K562 (cell line): ENCODE results near the gene ALG14. TPM values are rescaled to one million over a fixed set of nuclear protein-coding genes. Genes with fewer than 3 reads are reported as not detected.

Experiments
- ATAC-seq: fragments of 200-7000 bp; cut with Tn5 transposase; 3 replicates; pipeline ENCODE4 v1.9.1; 2020; ENCODE audit warnings: moderate library complexity
- BruUV-seq: library from RNA; stranded (reverse); fragments of 400-500 nt; replicated peaks from 2 replicates; lab custom pipeline; 2021; lab: Mats Ljungman, UMichigan
- CTCF ChIA-PET: fragments of 300-600 bp; formaldehyde crosslinking; extraction: SDS; loops from one replicate; lab custom pipeline; 2021; ENCODE audit warnings: low intra/inter-chr PET ratio; lab: Yijun Ruan, JAX
- POLR2A ChIA-PET: fragments of 300-600, 350-650 bp; sonication (Branson Sonifier 250); formaldehyde crosslinking; extraction: SDS; loops from one replicate; lab custom pipeline; 2021; ENCODE audit warnings: antibody characterized with exemption, inconsistent platforms; lab: Yijun Ruan, JAX
- DNase-seq, 4 experiments: peaks; one replicate each; pipeline versions ENCODE4 v3.0.0 to v3.0.0-alpha.2; 2011 to 2018; ENCODE audit warnings: low spot score in 3 of 4, mixed read lengths in 3 of 4; ENCODE audit errors: extremely low read depth in 1 of 4
- FAIRE-seq: peaks from 2 replicates; lab custom pipeline; 2011; peaks lifted over from hg19 to GRCh38; lab: Jason Lieb, UNC
- H2AFZ ChIP-seq: 2 replicates; pipeline ENCODE4 v1.6.0; 2011; ENCODE audit warnings: low read depth, low read length, control low read depth, inconsistent platforms
- H3K27ac ChIP-seq: fragments of 200-600 bp; 3 replicates; pipeline ENCODE4 v1.8.0; 2011; ENCODE audit warnings: low read depth, mild to moderate bottlenecking, control low read depth, inconsistent platforms, low read length, moderate library complexity, mixed read lengths; ENCODE audit errors: extremely low read depth
- H3K27me3 ChIP-seq, 2 experiments: fragments of 300-600 bp in 1 of 2; 2 replicates in 1 of 2; 3 replicates in 1 of 2; pipeline versions ENCODE4 v1.6.0 to v1.8.0; 2011; ENCODE audit warnings: inconsistent platforms in 2 of 2, low read length in 2 of 2, mild to moderate bottlenecking in 1 of 2, mixed read lengths in 1 of 2, moderate library complexity in 1 of 2; ENCODE audit not compliant: control insufficient read depth in 2 of 2, insufficient read depth in 2 of 2
- H3K36me3 ChIP-seq: fragments of 300-600 bp; 3 replicates; pipeline ENCODE4 v1.8.0; 2011; ENCODE audit warnings: mild to moderate bottlenecking, low read length, inconsistent platforms; ENCODE audit not compliant: control insufficient read depth, insufficient read depth
- H3K4me1 ChIP-seq, 2 experiments: fragments of 200-600 bp in 1 of 2; replicated peaks in 1 of 2; 2 replicates in 1 of 2; 3 replicates in 1 of 2; pipeline versions ENCODE4 v1.5.1 to v1.8.0; 2011; ENCODE audit warnings: inconsistent platforms in 2 of 2, low read length in 2 of 2, mild to moderate bottlenecking in 1 of 2, mixed read lengths in 1 of 2, moderate library complexity in 1 of 2; ENCODE audit not compliant: control insufficient read depth in 2 of 2, insufficient read depth in 2 of 2
- H3K4me2 ChIP-seq: 2 replicates; pipeline ENCODE4 v1.6.1; 2011; ENCODE audit warnings: low read length, control low read depth, inconsistent platforms, mixed read lengths; ENCODE audit not compliant: insufficient read depth
- H3K4me3 ChIP-seq: fragments of 200-600 bp; sonication (generic), shearing (Covaris generic); 2 replicates; pipeline ENCODE4 v1.5.1; 2016; ENCODE audit warnings: control low read depth, inconsistent platforms
- H3K79me2 ChIP-seq: fragments of 200-600 bp; 3 replicates; pipeline ENCODE4 v1.8.0; 2011; ENCODE audit warnings: low read length, inconsistent platforms; ENCODE audit not compliant: control insufficient read depth, insufficient read depth
- H3K9ac ChIP-seq, 2 experiments: 2 replicates each; pipeline versions ENCODE4 v1.6.0 to v1.6.1; 2011; ENCODE audit warnings: low read depth in 2 of 2, low read length in 2 of 2, control low read depth in 1 of 2, inconsistent platforms in 1 of 2, mild to moderate bottlenecking in 1 of 2, mixed read lengths in 1 of 2; ENCODE audit not compliant: insufficient read depth in 1 of 2
- H3K9me1 ChIP-seq: one replicate; pipeline ENCODE4 v1.6.0; 2011; ENCODE audit warnings: inconsistent platforms, mild to moderate bottlenecking, low read length, moderate library complexity; ENCODE audit not compliant: control insufficient read depth, insufficient read depth
- H3K9me3 ChIP-seq: replicated peaks from 2 replicates; pipeline ENCODE4 v1.5.1; 2011; ENCODE audit warnings: low read depth, low read length, inconsistent platforms; ENCODE audit not compliant: control insufficient read depth, insufficient read depth
- H4K20me1 ChIP-seq: replicated peaks from 2 replicates; pipeline ENCODE4 v1.6.1; 2011; ENCODE audit warnings: low read length, inconsistent platforms, mixed read lengths; ENCODE audit not compliant: control insufficient read depth, insufficient read depth
- ARHGAP35 ChIP-seq: fragments of 450-650 bp; IDR thresholded peaks from 2 replicates; pipeline ENCODE4 v1.6.1; 2018; ENCODE audit not compliant: partially characterized antibody
- BDP1 ChIP-seq: IDR thresholded peaks from 3 replicates; pipeline ENCODE4 v1.6.1; 2011; ENCODE audit not compliant: insufficient read length, insufficient read depth
- BRF1 ChIP-seq: IDR thresholded peaks from 3 replicates; pipeline ENCODE4 v1.6.1; 2011; ENCODE audit warnings: borderline replicate concordance, mild to moderate bottlenecking; ENCODE audit not compliant: insufficient read length; ENCODE audit errors: extremely low read depth
- FOS ChIP-seq: IDR thresholded peaks from 3 replicates; pipeline ENCODE4 v1.6.1; 2011; ENCODE audit not compliant: insufficient read length; ENCODE audit errors: extremely low read depth
- IRF2 ChIP-seq: sonication (generic); formaldehyde crosslinking; IDR thresholded peaks from 2 replicates; pipeline ENCODE4 v1.8.1; 2022; ENCODE audit warnings: mild to moderate bottlenecking, missing genetic modification reagents
- SOX6 ChIP-seq: fragments of 450-650 bp; IDR thresholded peaks from 2 replicates; pipeline ENCODE4 v1.6.1; 2014; ENCODE audit warnings: mild to moderate bottlenecking
- SRSF9 ChIP-seq: fragments of 200-400 bp; formaldehyde crosslinking; IDR thresholded peaks from 2 replicates; pipeline ENCODE4 v1.6.1; 2017; ENCODE audit warnings: low read depth, low read length, borderline replicate concordance
- TOE1 ChIP-seq, 2 experiments: fragments of 450-650 bp in 1 of 2; sonication (generic) in 1 of 2; formaldehyde crosslinking in 1 of 2; IDR thresholded peaks; 2 replicates each; pipeline versions ENCODE4 v1.7.1 to v1.8.0; 2016 to 2022; ENCODE audit warnings: borderline replicate concordance in 2 of 2, mild to moderate bottlenecking in 2 of 2, antibody characterized with exemption in 1 of 2, inconsistent platforms in 1 of 2, low read depth in 1 of 2, missing genetic modification reagents in 1 of 2, moderate library complexity in 1 of 2
- ZBTB11 ChIP-seq, 3 experiments: fragments of 200-800 bp in 1 of 3; fragments of 250-450 bp in 1 of 3; fragments of 450-650 bp in 1 of 3; sonication (Bioruptor Pico) in 1 of 3; sonication (Bioruptor generic) in 1 of 3; formaldehyde crosslinking in 1 of 3; IDR thresholded peaks; 2 replicates each; pipeline versions ENCODE4 v1.6.1 to v1.8.0; 2016 to 2022; ENCODE audit warnings: mild to moderate bottlenecking in 2 of 3, missing genetic modification characterization in 2 of 3, missing compliant biosample characterization in 1 of 3, moderate library complexity in 1 of 3
- ZBTB7A ChIP-seq: IDR thresholded peaks from 2 replicates; pipeline ENCODE4 v1.6.1; 2011; ENCODE audit warnings: low read depth, mild to moderate bottlenecking, low read length, moderate library complexity, borderline replicate concordance; ENCODE audit not compliant: control insufficient read depth
- ZC3H11A ChIP-seq: IDR thresholded peaks from 2 replicates; pipeline ENCODE4 v1.6.1; 2012; ENCODE audit warnings: low read depth, low read length, improper control_type of control experiment
- ZC3H8 ChIP-seq: fragments of 450-650 bp; IDR thresholded peaks from 2 replicates; pipeline ENCODE4 v1.6.1; 2017
- ZNF324 ChIP-seq: fragments of 250-450 bp; sonication (Bioruptor Pico); IDR thresholded peaks from 2 replicates; pipeline ENCODE4 v1.4.0; 2020; ENCODE audit warnings: mild to moderate bottlenecking
- ZNF766 ChIP-seq: fragments of 200-800 bp; sonication (Bioruptor generic); conservative IDR thresholded peaks from 2 replicates; pipeline ENCODE4 v1.6.1; 2016; ENCODE audit warnings: missing genetic modification characterization, missing compliant biosample characterization
- in situ Hi-C: fragments of 300-500 bp; cut with MboI; formaldehyde crosslinking; loops from 4 replicates; pipeline ENCODE4 v1.15.0; 2018; ENCODE audit warnings: inconsistent platforms, mixed read lengths
- intact Hi-C: fragments of 100-400 bp; cut with micrococcal nuclease; formaldehyde crosslinking; loops from 2 replicates; pipeline ENCODE4 v1.14.2; 2022
- polyA plus RNA-seq, 8 experiments: library from polyadenylated mRNA; depleted of rRNA in 4 of 8; stranded (reverse) in 5 of 8; unstranded in 3 of 8; fragments of >200 nt; fragmentation: Nextera tagmentation in 2 of 8; fragmentation: Illumina TruSeq in 1 of 8; extraction: Ambion mirVana in 2 of 8; extraction: Trizol in 1 of 8; gene quantifications; 2 replicates each; pipeline versions ENCODE4 v1.2.1 to v1.2.3, GENCODE V29; 2011 to 2014; ENCODE audit warnings: inconsistent platforms in 1 of 8, missing spikeins in 1 of 8
- total RNA-seq, 7 experiments: library from RNA; depleted of rRNA in 6 of 7; stranded (reverse); fragments of >200 nt in 6 of 7; fragmentation: Illumina TruSeq in 2 of 7; extraction: Trizol in 2 of 7; gene quantifications; 2 replicates each; pipeline versions ENCODE4 v1.2.1 to v1.2.3, GENCODE V29; 2011 to 2021; ENCODE audit warnings: low replicate concordance in 1 of 7
- TF ChIP-seq, protein P1 (sequence below): sonication (generic); formaldehyde crosslinking; IDR thresholded peaks from 2 replicates; pipeline ENCODE4 v1.8.1; 2023; ENCODE audit warnings: mild to moderate bottlenecking, missing genetic modification reagents
- TF ChIP-seq, protein P2 (sequence below): sonication (generic); formaldehyde crosslinking; IDR thresholded peaks from 2 replicates; pipeline ENCODE4 v1.8.0; 2022; ENCODE audit warnings: missing genetic modification reagents, mild to moderate bottlenecking, moderate library complexity, borderline replicate concordance

The ALG14 gene
- total and polyA plus RNA-seq, 9 of the 15 experiments (the other 6 are each of a cell fraction or from before 2014, with no cell fraction given): 2.8 to 16.2 (median 4.9) TPM

- no peaks in the 10 kb centered on the region for H3K9me3 ChIP-seq
- H3K27ac ChIP-seq: no peak overlapping the region
- no peak overlapping the region for H3K4me3 ChIP-seq
- BruUV-seq: no TSS peak
- H3K4me2 ChIP-seq: no peak overlapping the region
- no peaks in the 10 kb centered on the region for H3K9me1 ChIP-seq
- CTCF ChIA-PET: no interaction called here
- H3K27me3 ChIP-seq: peaks cover 0 to 10% of the 10 kb centered on the region in 2 experiments; a peak in 1 of 5 replicates
- POLR2A ChIA-PET: interaction anchor here (0.7 kb wide), 1 partner anchor 790 kb away, joined by 3 read pairs; no protein-coding TSS in a partner anchor
- no peaks in the 10 kb centered on the region for H4K20me1 ChIP-seq
- no peak for ATAC-seq
- in situ Hi-C loops (no loop called here), intact Hi-C loops (no loop called here)
- H3K79me2 ChIP-seq: no peaks in the 10 kb centered on the region
- no peak for DNase-seq
- no peaks in the 10 kb centered on the region; a peak in 1 of 5 replicates for H3K4me1 ChIP-seq
- H3K9ac ChIP-seq: no peak overlapping the region
- H2AFZ ChIP-seq: no peak overlapping the region
- FAIRE-seq: no peak
- no peaks in the 10 kb centered on the region for H3K36me3 ChIP-seq
- TF ChIP-seq BDP1: no peak
- TF ChIP-seq ZBTB11 (CRISPR knock-in tag; IDR thresholded peaks at IDR 0.05): no peak
- no peak for TF ChIP-seq TOE1 (IDR thresholded peaks at IDR 0.05; ENCODE audit: borderline replicate concordance)
- TF ChIP-seq TOE1 (CRISPR knock-in tag; IDR thresholded peaks at IDR 0.05; ENCODE audit: borderline replicate concordance, low read depth): no peak
- TF ChIP-seq ARHGAP35: no peak
- no peak for TF ChIP-seq ZC3H11A
- TF ChIP-seq ZNF324 (CRISPR knock-in tag): no peak
- no peak for TF ChIP-seq ZBTB7A
- no peak for TF ChIP-seq ZNF766 (CRISPR knock-in tag)
- no peak for TF ChIP-seq ZC3H8
- no peak for TF ChIP-seq SRSF9
- TF ChIP-seq BRF1: no peak
- no peak for TF ChIP-seq IRF2 (CRISPR knock-in tag)
- TF ChIP-seq, protein P1, sequence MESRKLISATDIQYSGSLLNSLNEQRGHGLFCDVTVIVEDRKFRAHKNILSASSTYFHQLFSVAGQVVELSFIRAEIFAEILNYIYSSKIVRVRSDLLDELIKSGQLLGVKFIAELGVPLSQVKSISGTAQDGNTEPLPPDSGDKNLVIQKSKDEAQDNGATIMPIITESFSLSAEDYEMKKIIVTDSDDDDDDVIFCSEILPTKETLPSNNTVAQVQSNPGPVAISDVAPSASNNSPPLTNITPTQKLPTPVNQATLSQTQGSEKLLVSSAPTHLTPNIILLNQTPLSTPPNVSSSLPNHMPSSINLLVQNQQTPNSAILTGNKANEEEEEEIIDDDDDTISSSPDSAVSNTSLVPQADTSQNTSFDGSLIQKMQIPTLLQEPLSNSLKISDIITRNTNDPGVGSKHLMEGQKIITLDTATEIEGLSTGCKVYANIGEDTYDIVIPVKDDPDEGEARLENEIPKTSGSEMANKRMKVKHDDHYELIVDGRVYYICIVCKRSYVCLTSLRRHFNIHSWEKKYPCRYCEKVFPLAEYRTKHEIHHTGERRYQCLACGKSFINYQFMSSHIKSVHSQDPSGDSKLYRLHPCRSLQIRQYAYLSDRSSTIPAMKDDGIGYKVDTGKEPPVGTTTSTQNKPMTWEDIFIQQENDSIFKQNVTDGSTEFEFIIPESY: no peak
- TF ChIP-seq, protein P2, sequence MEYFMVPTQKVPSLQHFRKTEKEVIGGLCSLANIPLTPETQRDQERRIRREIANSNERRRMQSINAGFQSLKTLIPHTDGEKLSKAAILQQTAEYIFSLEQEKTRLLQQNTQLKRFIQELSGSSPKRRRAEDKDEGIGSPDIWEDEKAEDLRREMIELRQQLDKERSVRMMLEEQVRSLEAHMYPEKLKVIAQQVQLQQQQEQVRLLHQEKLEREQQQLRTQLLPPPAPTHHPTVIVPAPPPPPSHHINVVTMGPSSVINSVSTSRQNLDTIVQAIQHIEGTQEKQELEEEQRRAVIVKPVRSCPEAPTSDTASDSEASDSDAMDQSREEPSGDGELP: no peak
- no peak for TF ChIP-seq FOS
- no peak for TF ChIP-seq SOX6
Measured at GRCh38 chr1:94988356-94988755, 84.4 kb downstream of the ALG14 start.
